GM21786 (cell line): Measurements from ENCODE around the gene C6orf58.

ENCODE experiments used
- ATAC-seq: cut with Tn5 transposase; IDR thresholded peaks from one replicate; pipeline ENCODE4 v1.9.1; 2021; ENCODE audit not compliant: unreplicated experiment

The C6orf58 gene

DNA sequence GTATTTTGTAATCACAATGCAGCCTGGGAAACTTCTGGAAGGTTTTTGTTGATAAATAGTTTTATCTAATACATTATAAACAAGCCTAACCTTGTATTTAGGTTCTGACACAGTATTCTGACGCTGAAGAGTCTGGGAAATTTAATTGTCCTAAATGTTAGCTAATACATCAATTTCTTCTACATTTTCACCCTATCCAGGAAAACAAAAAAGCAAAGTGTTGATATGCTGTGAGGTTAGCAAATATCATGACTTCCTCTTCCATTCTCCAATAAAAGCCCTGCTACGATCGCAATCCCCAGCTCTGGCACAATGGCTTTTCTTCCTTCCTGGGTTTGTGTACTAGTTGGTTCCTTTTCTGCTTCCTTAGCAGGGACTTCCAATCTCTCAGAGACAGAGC, at the start of gene C6orf58:
Gene C6orf58 (plus strand): TSS at position 301 of the 400 bp plus-strand sequence. CDS start 12 bp downstream, at position 313.
- no peak for ATAC-seq

DNA sequence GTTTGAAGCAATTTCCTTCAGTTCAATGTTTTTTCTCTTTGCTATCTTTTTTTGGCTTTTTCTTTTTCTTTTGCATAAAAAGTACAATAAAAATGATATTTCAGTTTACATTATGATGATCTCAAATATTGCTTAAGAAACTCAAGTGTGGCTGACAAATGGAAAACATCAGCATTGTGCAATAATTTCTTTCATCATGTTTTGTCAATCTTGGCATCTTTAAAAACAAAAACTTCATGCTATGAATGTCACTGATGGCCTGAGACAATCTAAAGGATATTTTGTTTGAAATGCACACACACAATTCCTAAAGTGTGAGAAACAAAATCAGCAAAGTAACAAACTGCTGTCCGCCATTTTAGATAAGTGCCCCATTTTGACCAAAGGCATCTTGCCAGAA, 44.0 kb upstream of the C6orf58 start:
- no peak for ATAC-seq

DNA sequence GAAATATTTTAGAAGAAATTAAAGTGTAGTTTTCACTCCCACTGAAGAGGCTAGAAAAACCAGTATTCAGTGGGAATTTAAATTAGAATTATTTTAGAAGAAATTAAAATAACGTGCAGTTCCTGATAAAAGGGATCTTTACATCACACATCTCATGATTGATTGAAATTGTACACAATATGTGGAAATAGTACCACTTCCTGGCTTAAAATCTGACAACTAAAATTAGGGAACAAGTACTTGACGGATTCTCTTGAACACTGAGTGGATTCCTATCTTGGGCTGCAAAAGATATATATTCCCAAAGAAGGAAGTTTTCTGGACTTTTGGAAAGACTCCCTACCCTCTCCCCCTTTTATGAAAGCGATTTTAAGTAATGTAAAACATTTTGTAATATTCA, 43.2 kb upstream of the C6orf58 start:
- no peak for ATAC-seq

DNA sequence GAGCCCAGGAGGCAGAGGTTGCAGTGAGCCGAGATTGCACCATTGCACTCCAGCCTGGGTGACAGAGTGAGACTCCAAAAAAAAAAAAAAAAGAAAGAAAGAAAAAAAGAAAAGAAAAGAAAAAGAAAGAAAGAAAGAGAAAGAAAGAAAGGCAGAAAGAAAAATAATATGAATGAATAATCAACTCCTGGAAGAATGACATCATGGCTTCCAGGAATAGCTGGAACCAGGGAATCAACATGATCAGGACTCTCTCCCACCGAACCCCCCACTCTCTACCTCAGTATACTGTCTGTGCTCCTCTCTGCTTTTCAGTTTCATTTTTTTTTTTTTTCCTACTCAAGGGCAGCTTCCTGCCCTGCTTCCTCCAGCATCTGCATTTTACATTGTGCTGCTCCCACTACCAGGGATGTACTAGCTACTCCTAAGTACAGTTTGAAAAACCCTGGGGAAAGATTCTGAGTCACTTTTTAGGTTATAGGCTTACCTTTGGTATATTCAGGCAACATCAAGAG, 38.2 kb upstream of the C6orf58 start:
- ATAC-seq = no peak

DNA sequence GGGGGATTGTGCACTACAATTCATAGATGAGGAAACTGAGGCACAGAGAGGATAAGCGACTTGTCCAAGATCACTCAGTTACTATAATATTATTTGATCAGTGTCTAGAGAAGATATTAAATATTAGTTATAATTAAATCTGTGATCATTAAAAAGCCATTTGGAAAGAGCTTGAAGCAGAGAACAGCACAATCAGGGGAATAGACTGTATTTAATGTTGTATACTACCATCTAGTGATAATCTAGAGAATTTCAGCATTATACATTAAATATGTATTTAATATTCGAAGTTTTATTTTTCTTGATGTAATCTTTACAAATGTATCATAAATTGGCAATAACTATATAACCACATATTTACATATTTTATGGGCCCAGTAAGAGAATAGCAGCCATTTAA, 37.7 kb upstream of the C6orf58 start:
- peak; percentile 62 for ATAC-seq

DNA sequence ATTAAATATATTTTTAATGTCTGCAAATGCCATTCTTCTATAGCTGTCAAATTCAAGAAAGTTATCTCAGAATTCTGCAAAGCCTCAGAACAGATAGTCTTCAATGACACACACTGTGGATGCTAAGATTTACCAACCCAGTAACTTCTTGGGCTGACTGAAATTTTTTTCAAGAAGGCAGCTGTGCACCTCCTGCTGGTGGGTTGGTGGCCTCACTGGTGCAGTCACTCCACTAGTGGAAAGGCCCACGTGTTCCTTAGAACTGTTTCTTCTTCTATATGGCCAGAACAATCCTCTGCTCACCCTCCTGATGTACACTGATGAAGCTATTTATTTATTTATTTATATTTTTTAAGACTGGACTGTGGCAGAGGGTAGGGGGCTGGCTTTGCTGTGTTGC, 29.8 kb upstream of the C6orf58 start:
- no peak for ATAC-seq

DNA sequence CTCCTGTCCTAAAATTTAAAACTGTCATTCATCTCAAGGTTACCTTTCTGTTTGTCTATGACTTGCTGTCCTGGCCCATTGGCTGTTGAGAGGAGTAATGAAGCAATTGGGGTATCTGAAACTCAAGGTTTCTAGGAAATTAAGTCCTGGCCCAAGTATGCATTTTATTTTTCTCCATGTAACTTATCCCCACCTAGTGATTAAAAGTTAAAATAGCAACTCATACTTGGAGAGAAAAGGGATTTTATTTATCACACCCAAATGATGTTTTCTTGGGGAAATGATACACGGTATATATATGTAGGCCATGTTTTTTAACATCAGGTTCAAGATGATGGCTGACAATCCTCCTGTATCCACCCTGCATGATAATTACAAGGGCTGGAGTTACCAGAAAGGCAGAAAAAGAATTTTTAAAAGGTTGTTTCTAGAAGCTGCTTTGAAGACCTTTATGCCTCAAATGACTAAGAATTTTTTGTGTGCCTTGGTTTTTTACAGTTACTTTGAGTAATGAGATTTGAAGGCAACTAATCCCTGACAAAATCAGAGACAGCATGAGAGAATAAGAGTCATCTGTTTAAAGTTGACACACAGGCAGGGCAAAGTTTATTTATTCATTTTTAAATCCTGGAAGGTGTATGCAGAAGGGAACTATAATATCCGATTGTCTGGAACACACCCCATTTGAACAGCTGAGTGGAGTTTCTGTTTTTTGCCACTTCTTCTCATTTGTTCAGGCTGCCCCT, 28.9 kb upstream of the C6orf58 start:
- ATAC-seq = no peak

DNA sequence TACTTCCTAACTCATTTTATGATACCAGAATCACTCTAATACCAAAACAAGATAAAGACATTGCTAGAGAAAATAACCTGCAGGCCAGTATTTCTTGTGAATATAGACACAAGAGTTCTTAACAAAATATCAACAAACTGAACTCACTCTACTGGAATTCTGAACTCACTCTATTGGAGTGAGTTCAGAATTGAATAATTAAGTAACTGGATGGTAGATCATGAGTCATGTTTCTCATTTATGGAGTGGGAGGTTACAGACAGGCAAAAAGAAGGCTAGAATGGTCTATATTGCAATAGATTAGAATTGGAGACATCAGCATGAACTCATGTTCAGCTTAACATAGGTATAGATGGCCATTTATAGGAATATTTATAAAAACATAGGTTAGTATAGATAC, 26.6 kb upstream of the C6orf58 start:
- no peak for ATAC-seq

DNA sequence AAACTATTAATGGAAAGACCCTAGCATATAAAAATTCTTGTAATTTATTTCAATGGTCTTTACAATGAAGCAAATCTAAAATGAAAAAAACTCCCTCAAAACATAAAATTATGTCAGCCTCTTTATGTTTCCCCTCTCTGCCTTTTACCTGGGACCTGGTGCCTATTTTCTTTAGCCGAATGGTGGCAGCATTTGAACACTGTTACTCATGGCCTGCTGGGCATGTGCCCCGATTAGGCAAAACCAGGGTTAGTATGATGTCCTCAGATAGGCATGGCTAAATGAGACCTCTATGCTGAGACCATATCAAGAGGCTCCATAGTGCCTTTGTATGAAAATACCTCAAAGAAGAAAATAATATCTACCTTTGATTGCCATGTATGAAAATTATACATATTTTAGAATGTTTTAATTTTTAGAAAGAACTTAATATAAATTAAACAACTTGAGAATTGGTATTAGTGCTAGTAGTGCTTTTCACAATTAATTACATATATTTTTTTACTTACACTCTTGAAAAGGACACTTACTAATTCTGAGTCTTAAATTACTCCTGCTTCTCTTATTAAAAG, 22.5 kb upstream of the C6orf58 start:
- ATAC-seq = no peak

DNA sequence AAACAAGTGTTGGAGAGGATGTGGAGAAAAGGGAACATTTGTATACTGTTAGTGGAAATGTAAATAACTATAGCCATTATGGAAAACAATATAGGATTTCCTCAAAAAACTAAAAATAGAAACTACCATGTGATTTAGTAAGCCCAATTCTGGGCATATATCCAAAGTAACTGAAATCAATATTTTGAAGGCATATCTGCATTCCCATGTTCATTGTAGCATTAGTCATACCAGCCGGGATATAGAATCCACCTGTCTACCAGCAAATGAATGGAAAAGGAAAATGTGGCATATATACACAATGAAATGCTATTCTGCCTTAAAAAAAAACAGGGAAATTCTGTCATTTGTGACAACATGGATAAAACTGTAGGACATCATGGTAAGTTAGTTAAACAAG, 15.3 kb upstream of the C6orf58 start:
- ATAC-seq = no peak

DNA sequence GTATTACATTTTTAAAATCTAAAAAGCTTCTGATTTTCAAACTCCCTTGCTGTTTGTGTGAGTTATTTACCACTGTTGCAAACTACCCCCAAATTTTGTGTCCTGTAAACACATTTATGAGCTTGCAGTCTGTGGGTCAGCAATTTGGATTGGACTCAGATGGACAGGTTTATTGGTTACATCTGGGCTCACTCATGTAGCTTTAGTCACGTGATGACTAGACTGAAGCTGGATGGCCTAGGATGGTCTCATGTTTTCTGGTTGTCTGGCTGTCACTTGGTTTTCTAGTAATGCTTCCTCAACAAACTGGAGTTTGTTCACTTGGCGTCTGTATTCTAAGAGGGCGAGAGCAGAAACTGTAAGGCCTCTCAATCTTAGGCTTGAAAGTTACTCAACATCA, 12.2 kb upstream of the C6orf58 start:
- no peak for ATAC-seq

DNA sequence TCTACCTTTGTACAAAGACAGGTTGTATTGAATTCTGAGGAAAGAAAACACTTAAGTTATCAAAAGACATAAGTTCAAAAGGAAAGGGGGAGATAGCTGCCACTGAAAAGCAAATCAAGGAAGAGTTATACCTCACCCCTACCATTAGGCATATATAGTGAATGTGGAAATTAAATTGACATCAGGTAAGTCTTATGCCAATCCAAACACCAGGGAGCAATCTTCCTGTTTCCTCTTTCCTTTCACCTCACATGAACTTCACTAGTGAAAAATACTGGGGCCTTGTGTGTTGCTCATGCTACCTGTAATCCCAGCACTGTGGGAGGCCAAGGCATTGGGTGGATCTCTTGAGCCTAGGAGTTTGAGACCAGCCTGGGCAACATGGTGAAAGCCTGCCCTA, 10.9 kb upstream of the C6orf58 start:
- ATAC-seq = no peak

DNA sequence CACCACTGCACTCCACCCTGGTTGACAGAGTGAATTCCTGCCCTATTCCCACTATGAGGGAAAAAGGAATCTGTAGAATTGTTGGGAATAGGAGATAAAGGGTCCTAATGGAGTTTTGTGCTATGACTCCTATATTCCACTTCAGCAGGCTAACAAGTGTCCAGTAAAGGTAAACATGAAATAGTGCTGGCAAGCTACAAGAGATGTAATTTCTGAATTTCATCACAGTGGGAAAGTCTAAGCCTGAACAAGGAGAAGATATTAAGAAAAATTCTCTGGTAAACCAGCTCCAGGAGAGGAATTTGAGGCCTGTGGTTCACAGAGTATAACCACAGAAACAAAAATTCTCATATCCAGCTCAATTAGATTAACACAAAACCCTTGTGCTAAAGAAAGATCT, 10.3 kb upstream of the C6orf58 start:
- ATAC-seq = no peak

DNA sequence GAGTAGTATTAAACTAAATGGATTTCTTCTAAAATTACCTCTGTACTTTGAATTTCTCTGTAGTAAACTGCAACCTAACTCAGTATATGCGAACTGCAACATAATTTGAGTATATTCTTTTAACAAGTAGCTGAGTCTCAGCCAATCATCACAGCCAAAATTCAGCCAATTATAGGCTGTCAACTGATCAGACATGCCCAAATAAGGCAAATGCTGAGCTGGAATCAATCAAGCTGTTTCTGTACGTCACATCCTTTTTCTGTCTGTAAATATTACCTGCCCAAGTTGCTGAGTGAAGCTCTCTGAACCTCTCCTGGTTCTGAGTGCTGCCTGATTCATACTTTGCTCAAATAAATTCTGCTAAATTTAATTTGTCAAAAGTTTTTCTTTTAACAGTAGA, 9.5 kb upstream of the C6orf58 start:
- no peak for ATAC-seq

DNA sequence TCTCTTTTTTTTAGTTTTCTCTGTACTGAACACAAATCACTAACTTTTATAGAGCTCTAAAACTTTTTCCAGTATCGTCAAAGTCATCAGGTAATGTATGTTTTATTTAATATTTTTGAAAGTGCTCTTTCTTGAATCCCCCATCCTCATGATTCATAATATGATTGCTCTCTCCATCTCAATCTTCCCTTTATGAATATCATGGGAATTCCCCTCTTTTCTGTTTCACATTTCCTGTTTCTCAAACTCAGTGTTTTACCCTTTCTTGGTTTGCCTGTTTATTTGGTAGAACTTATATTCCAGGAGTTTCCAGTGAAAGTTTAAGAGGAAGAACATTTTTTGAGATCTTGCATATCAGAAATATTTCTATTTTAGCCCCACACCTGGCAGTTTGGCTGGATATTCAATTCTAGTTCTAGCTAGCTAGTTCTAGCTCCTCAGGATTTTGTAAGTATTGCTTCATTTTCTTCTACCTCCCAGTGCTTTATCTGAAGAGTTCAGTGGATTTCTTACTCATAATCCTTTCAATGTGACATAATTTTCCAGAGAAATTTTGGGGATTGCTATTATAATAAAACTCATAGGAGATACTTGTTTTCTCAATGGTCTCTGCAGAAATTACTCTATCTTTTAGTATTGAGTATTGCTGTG, 6.1 kb upstream of the C6orf58 start:
- ATAC-seq = peak; percentile 85

DNA sequence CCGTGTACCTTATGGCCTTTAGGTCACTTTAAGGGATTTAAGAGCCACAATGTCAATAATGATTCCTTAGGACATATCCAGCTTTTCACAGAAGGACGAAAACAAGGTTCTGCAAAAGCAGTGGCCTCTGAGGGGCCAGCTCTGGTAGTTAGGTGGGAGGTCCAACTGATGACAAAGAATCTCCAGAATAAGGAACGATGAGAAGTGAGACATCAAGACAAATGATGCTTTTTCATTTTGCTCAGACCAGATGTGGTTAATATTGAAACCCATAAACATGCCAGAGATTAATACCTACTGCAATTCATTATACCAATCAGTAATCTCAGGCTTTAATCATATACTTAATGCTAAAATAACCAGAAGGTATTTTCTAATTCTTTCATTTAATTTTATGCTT, 1.9 kb downstream of the C6orf58 start:
- ATAC-seq = no peak

DNA sequence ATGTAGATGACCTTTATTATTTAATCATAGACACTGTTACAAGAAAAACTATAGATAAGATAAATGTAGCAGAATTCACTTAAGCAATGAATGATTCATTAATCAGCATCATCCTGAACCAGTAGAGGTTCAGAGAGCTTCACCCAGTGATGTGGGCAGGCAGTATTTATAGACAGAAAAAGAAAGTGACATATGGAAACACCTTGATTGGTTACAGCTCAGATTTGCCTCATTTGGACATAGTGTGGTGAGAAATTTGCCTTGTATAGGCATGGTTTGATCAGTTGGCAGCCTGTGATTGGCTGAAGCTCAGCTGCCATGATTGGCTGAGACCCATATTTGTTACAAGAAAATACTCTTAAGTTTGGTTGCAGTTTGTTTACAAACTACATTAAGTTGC, 4.6 kb downstream of the C6orf58 start:
- ATAC-seq = no peak

DNA sequence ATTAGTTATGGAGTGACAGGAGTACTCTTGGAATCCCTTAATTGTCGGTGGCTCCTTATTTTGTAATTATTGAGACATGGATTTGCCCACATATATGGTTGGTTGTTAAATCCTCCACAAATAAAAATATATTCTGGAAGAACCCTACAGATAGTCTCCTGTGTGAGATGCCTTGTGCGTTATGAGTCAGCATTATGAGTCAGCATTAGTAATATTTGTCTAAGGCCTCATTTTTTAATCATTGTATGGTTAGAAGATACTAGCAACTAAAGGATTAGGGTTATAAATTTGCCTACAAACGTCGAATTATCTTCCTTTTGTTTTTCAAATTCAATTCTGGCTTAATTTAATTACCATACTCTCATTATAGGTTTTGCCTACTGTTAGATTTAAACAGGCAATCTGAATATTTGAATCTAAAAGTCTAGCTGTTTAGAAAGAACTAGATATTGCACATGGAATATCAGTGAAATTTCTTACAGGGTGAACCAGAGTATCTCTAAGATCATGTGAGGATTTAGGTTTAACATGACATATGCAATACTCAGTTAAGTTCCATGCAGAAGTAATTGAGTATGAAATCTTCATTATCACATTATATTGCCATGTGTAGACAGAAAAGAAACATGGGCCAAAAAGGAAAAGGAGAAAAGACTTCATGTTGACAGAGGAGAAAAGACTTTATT, 5.9 kb downstream of the C6orf58 start:
- ATAC-seq = peak; percentile 41

DNA sequence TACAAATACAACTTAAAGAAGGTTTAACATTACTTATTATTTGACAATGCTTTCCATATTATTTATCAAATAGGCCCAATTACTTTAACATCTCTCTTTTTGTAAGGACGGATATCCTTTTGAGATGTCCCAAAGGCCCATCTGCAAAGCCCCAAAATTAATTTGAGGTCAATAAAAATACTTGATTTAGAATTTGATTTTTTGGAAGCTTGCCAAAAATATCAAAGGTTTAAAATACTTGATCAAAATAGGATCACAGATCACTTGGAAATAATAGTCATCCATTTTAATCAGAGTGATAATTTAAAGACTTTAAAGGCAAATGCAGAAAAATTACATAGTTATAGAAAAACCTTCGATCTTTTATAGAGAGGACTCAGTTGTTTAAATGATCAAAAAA, 8.1 kb downstream of the C6orf58 start:
- ATAC-seq = no peak

DNA sequence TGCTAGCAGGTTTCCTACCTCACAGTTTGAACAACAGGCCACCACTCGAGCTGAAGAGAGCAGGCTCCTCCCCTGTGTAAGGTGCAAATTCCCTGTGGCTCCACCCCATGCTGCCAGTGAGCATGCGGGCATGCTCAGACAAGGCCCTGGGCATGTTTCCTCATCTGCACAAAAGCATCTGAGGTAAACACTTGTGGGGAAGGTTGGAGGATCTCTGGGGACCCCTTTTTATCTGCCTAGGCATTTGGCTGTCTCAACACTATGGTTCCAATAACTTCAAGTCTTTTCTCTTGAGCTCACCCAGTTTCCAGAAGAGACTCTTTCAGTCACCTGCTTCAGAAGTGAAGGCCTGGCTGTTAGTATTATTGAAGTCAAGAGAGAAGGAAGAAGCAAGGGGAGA, 9.4 kb downstream of the C6orf58 start:
- ATAC-seq = no peak

DNA sequence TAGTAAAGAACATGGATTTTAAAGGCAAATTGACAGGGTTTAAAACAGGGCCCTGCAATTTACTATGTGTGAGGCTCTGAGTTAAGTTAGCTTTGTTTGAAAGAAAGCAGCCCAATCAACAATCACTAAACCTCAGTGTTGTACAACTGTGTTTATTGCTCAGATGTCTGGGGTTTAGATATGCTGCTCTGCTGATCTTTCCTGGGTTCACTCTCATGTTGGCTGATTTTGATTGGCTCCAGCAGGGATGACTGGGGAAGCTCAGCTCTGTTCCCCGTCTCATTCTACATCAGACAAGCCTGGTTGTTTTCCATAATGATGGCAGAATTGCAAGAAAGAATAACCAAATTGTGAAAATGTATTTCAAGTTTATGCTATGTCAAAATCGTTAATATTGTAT, 10.9 kb downstream of the C6orf58 start:
- ATAC-seq = no peak

DNA sequence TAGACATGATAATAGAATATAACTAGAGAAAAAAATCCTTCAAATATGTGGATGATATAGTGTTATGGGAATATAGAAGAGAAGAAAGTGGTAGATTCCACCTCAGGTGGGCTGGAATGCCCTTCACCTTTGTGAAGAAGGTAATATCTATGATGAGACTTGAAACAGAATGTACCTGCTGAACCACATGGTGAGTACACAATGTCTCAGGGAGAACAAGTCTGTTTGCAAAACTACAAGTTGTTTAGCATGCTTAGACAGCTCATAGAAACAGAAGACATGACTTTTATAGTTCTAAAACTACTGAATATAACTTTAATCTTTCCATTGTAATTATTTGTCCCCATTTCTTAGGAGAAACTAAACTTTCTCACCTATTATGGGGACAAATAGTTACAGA, 12.2 kb downstream of the C6orf58 start:
- ATAC-seq = no peak
